CD4-positive, alpha-beta T cell treated with Interferon gamma for 1 hour (primary cell): ENCODE results near the gene SIRPD.

Experiments
- DNase-seq: peaks from one replicate; pipeline ENCODE4 v3.0.0-alpha.2; 2020

The SIRPD gene

GRCh38 chr20:1491860-1492642 lies 65.5 kb downstream of the SIRPD start:
- DNase-seq: no peak

GRCh38 chr20:1491281-1491840 lies 66.1 kb downstream of the SIRPD start, which contains the start of gene SIRPB2:
TSS of gene SIRPB2 (minus strand) at chr20:1491420. CDS start at chr20:1491359, 61 bp downstream.
- DNase-seq: peak; percentile 59

- no peak for DNase-seq
These were observed 66.8 kb downstream of the SIRPD start for GRCh38 chr20:1490643-1491195.

- peak; percentile 29 for DNase-seq
These were observed 67.6 kb downstream of the SIRPD start for GRCh38 chr20:1489764-1490436.

GRCh38 chr20:1489325-1489724 lies 68.2 kb downstream of the SIRPD start:
- DNase-seq: no peak

- DNase-seq: no peak
These were observed 70.9 kb downstream of the SIRPD start for GRCh38 chr20:1486566-1486965.

- DNase-seq: no peak
These were observed 72.9 kb downstream of the SIRPD start for GRCh38 chr20:1484438-1485116.
